GM19452 (cell line): ENCODE measurements around the gene RHEB.

Experiments
- ATAC-seq: cut with Tn5 transposase; IDR thresholded peaks from one replicate; pipeline ENCODE4 v1.9.1; 2021; ENCODE audit not compliant: unreplicated experiment

Gene RHEB

GRCh38 chr7:151451626-151452571 lies 67.8 kb downstream of the RHEB start:
- ATAC-seq = no peak

GRCh38 chr7:151451156-151451555 lies 68.5 kb downstream of the RHEB start:
- ATAC-seq = no peak

GRCh38 chr7:151449990-151450389 lies 69.7 kb downstream of the RHEB start:
- no peak for ATAC-seq

GRCh38 chr7:151448261-151449252 lies 71.1 kb downstream of the RHEB start:
- ATAC-seq = peak; percentile 61

DNA sequence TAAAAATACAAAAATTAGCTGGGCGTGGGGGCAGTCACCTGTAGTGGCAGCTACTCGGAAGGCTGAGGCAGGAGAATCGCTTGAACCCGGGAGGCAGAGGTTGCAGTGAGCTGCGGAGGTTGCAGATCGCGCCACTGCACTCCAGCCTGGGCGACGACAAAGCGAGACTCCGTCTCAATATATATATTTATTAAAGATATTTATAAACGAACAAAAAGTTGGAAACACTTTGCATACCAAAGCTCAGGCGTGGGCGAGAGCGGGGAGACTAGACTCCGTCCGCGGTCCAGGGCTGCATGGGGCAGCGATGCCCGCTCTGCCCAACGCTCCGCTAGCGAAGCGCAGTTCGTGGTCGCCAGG lies 71.8 kb downstream of the RHEB start:
- no peak for ATAC-seq

DNA sequence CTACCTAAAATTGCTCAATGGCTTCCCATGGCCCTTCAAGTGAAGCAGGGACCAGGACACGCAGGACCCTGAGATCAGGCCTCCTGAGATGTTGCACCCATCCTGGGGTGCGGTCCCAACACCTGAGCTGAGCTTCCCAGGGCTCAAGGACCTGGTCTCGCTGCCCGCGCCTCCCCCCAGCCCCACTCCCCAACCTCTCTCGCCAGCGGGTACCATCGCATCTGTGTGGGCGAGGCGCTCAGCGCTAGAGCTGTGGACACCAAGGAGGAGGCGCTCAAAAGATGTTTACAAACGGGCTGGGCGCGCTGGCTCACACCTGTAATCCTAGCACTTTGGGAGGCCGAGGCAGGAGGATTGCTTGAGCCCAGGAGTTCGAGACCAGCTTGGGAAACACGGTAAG lies 72.4 kb downstream of the RHEB start:
- no peak for ATAC-seq

- ATAC-seq = no peak
Observed at GRCh38 chr7:151446412-151446811, 73.3 kb downstream of the RHEB start.

GRCh38 chr7:151444632-151445031 lies 75.1 kb downstream of the RHEB start:
- ATAC-seq = no peak

DNA sequence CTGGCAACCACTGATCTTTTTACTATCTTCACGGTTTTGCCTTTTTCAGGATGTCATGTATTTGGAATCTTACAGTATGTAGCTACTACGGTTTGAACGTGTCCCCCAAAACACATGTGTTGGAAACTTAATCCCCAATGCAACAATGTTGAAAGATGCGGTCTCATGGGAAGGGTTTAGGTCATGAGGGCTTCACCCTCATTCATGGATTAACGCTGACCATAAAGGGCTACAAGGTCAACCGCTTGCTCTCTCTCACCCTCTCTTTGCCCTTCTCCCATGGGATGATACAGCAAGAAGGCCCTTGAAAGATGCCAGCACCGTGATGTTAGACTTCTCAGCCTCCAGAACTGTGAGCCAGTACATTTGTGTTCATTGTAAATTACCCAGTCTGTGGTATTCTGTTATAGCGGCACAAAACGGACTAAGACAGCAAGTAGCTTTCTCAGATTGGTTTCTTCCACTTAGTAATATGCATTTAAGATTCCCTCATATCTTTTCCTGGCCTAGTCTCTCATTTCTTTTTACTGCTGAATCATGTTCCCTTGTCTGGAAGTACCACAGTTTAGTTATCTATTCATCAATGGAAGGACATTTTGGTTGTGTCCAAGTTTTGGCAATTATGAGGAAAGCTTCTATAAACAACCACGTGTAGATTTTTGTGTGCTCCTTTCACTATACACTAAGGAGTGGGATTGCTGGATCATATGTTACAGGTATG lies 76.8 kb downstream of the RHEB start:
- no peak for ATAC-seq

DNA sequence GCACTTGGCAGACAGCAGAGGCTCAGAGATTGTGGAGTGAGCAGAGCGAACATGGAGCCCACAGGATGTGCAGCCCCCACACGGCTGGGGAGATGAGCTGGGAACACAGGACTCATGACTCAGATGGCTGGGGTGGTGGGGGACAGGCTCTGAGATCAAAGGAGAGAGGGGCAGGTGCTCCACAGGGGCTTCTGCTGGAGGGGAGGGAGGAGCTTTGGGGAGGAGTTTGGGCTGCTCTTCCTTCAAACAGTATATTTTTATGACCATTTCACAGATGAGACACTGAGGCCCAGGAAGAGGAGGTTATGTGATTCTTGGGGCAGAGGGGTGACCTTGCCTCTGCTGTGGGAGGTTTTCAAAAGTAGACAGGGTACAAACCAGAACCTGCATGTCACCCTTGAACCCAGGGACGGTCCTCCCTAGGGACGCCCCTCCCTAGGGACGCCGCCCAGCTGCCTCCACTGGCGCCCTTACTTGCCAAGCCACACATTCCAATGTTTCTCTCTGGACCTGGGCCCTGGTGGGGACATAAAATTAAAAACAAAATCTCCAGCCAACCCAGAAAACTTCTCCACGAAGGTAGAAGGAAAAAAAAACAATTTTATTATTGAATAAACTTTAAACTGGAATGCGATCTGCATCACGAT lies 78.8 kb downstream of the RHEB start:
- ATAC-seq = no peak

DNA sequence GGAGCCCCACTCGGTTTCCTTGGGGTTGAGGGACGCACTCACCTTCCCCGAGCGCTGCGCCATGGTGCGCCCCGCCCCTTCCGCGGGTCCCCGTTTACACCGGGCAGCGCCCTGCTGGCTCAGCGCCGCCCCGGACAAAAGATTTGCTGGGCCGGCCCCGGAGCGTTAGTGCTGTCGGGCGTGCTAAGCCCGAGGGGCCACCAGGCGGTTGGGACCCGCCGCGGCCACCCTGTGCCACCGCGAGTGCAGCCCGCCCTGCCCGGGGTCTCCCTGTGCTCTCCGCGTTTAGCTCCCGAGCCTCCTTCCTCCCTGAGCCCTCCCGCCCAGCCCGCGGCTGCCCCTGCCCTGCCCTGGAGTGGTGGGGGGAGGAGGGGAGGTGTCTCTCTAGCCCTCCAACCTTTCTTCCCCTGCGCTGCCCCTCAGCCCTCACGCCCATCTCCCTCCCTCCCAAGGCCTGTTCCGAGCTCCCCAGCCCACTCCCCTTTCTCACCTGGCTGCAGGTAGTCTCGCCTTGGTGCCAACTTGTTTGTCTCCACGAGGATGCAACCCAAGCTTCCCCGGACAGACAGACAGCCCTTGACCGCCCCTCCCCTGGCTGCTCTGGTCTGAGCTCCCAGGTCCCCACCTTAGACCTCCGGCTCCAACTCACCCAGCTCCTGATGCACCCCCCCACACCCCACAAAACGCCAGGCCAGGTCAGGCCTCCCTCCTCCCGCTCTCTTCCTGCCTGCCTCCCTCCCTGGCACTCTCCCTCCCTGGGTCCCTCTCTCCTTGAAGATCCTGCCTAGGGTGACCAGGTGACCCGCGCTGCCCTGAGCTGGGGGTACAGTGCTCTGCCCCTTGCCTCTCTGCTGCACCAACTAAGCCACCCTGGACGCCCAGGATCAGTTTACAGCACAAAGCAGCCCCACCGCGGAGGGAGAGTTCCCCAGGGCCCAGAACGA lies 79.6 kb downstream of the RHEB start, which contains the start of gene CRYGN:
Gene CRYGN, minus strand, starts transcription at position 287 of the 944 bp plus-strand sequence. Its CDS starts 224 bp downstream, at position 63.
- ATAC-seq = no peak

- ATAC-seq = no peak
Observed at GRCh38 chr7:151438864-151439601, 80.7 kb downstream of the RHEB start.

DNA sequence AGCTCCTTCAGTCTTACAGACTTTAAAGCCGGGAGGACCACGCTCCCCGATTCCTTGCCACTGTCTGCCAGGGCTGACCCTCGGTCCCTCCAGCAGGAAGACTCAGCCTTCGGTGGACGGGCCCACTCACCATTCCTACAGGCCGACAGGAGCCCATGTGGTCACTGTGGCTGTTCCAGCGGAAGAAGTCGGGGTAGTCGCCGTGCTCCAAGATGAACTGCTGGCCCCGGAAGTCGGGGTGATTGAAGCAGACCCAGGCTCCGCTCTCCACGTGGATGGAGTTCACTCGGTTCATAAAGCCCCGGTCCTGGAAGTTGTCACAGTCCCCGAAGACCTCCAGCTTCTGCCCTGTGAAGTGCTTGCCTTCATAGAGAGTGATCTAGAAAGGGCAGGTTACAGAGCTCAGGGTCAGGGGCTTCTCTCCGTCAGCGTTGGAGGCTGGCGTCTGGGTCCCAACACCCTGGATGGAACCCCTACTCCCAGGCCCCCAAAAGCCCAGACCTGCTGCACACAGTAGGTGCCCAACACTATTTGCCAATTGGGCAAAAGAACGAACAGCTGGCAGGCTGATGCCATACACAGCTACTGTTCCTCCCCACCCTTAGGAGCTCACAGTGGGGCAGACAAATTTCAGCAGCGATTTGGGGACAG lies 81.7 kb downstream of the RHEB start:
- ATAC-seq = no peak

- ATAC-seq = no peak
Observed at GRCh38 chr7:151437159-151437553, 82.5 kb downstream of the RHEB start.

GRCh38 chr7:151436446-151437158 lies 83.1 kb downstream of the RHEB start:
- ATAC-seq = no peak

DNA sequence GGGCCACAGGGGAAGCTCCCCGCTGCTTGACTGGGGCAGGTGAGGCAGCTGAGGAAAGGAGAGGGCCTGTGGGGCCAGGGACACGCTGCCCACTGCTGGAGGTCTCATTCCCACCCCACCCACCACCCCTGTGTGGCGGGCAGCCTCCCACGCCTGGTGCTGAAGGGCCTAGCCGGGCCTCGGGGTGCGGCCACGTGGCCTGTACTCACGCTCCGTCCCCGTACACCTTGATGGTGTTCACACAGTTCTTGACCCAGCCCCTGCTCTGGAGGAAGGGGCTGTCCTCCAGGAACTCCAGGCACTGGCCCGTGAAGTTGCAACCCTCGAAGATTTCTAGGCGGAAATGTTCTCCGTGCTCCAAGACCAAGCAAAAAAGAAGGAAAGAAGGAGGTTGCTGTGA lies 83.7 kb downstream of the RHEB start:
- ATAC-seq = no peak

- no peak for ATAC-seq
Observed at GRCh38 chr7:151435103-151435916, 84.4 kb downstream of the RHEB start.
